PC-3 (cell line): ENCODE measurements around the gene CNPY4.

Source experiments
- EZH2 ChIP-seq: fragments of 300-600 bp; sonication (generic); IDR thresholded peaks from one replicate; pipeline ENCODE4 v1.6.1; 2017; ENCODE audit warnings: antibody characterized with exemption, mild to moderate bottlenecking, low read length; ENCODE audit not compliant: unreplicated experiment
- EZH2phosphoT487 ChIP-seq: fragments of 300-600 bp; sonication (generic); IDR thresholded peaks from 2 replicates; pipeline ENCODE4 v1.6.1; 2018; ENCODE audit warnings: mild to moderate bottlenecking, antibody characterized with exemption, low read length, borderline replicate concordance
- TF ChIP-seq, protein P1 (sequence below): fragments of 300-600 bp; sonication (generic); conservative IDR thresholded peaks from 2 replicates; pipeline ENCODE4 v1.5.1; 2017; ENCODE audit warnings: antibody characterized with exemption, low read depth, mild to moderate bottlenecking, low read length

GRCh38 chr7:100107125-100107737 lies 12.2 kb upstream of the CNPY4 start:
- TF ChIP-seq, protein P1, sequence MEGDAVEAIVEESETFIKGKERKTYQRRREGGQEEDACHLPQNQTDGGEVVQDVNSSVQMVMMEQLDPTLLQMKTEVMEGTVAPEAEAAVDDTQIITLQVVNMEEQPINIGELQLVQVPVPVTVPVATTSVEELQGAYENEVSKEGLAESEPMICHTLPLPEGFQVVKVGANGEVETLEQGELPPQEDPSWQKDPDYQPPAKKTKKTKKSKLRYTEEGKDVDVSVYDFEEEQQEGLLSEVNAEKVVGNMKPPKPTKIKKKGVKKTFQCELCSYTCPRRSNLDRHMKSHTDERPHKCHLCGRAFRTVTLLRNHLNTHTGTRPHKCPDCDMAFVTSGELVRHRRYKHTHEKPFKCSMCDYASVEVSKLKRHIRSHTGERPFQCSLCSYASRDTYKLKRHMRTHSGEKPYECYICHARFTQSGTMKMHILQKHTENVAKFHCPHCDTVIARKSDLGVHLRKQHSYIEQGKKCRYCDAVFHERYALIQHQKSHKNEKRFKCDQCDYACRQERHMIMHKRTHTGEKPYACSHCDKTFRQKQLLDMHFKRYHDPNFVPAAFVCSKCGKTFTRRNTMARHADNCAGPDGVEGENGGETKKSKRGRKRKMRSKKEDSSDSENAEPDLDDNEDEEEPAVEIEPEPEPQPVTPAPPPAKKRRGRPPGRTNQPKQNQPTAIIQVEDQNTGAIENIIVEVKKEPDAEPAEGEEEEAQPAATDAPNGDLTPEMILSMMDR = no peak
- TF ChIP-seq EZH2 (no peak), EZH2phosphoT487 (no peak)
